ENCODE measurements around the gene PCNA. TPM values are rescaled to one million over a fixed set of nuclear protein-coding genes. Genes with fewer than 3 reads are reported as not detected.

PCNA gene
- total and polyA plus RNA-seq, 10 of the 15 experiments (the other 5 are each of a cell fraction or from before 2014, with no cell fraction given) = 389 to 694 (median 540) TPM

- no peak for TF ChIP-seq IRF5 (IDR thresholded peaks at IDR 0.05; ENCODE audit: borderline replicate concordance)
- no peak for TF ChIP-seq RELB (IDR thresholded peaks at IDR 0.05; ENCODE audit: low read depth)
- no peak for TF ChIP-seq KDM1A (IDR thresholded peaks at IDR 0.05; ENCODE audit: borderline replicate concordance)
- no peak for TF ChIP-seq ZBTB40 (IDR thresholded peaks at IDR 0.05; ENCODE audit: borderline replicate concordance)
- TF ChIP-seq NR2F1 (conservative IDR thresholded peaks at IDR 0.05) = no peak
Measured at GRCh38 chr20:5146099-5146668, 26.4 kb upstream of the PCNA start (continued).
